Testis (tissue), 2 donors: ENCODE measurements around the gene CLIP2.

Experiments used
- CTCF ChIP-seq, 3 experiments: fragments of 450-650 bp in 2 of 3; fragments of 200-600 bp in 1 of 3; sonication (generic) in 1 of 3; IDR thresholded peaks; one replicate each; pipeline ENCODE4 v1.5.1; 2016 to 2019; ENCODE audit warnings: antibody characterized with exemption in 3 of 3, mild to moderate bottlenecking in 2 of 3, moderate library complexity in 1 of 3
- POLR2A ChIP-seq: fragments of 450-650 bp; IDR thresholded peaks from one replicate; pipeline ENCODE4 v1.6.1; 2017; ENCODE audit warnings: antibody characterized with exemption, mild to moderate bottlenecking, moderate library complexity

GRCh38 chr7:74293577-74293908 lies 4.3 kb downstream of the CLIP2 start:
- TF ChIP-seq POLR2A (no peak), CTCF (IDR thresholded peaks at IDR 0.05) (no peak)
